Measurements from ENCODE around the gene B4GALT6.

Gene B4GALT6

GRCh38 chr18:31633392-31634330 is 50.7 kb downstream of the B4GALT6 start:
- DNase-seq (ENCODE audit: low read depth in 2 of 2) = no peak

- DNase-seq (ENCODE audit: low read depth in 2 of 2) = no peak
These were observed 52.0 kb downstream of the B4GALT6 start for GRCh38 chr18:31632356-31632755.

GRCh38 chr18:31631526-31631925 is 52.9 kb downstream of the B4GALT6 start:
- no peak for DNase-seq (ENCODE audit: low read depth in 2 of 2)

- no peak for DNase-seq (ENCODE audit: low read depth in 2 of 2)
These were observed 53.8 kb downstream of the B4GALT6 start for GRCh38 chr18:31630549-31630948.

GRCh38 chr18:31626409-31626808 is 58.0 kb downstream of the B4GALT6 start:
- no peak for DNase-seq (ENCODE audit: low read depth in 2 of 2)

- no peak for DNase-seq (ENCODE audit: low read depth in 2 of 2)
These were observed 59.3 kb downstream of the B4GALT6 start for GRCh38 chr18:31624892-31625640.

GRCh38 chr18:31619291-31619690 is 65.1 kb downstream of the B4GALT6 start:
- DNase-seq (ENCODE audit: low read depth in 2 of 2) = no peak

- no peak for DNase-seq (ENCODE audit: low read depth in 2 of 2)
These were observed 65.6 kb downstream of the B4GALT6 start for GRCh38 chr18:31618801-31619200.

GRCh38 chr18:31617031-31617717 is 67.2 kb downstream of the B4GALT6 start:
- DNase-seq (ENCODE audit: low read depth in 2 of 2) = no peak

GRCh38 chr18:31616586-31616985 is 67.8 kb downstream of the B4GALT6 start:
- DNase-seq (ENCODE audit: low read depth in 2 of 2) = no peak

GRCh38 chr18:31614044-31614443 is 70.3 kb downstream of the B4GALT6 start:
- no peak for DNase-seq (ENCODE audit: low read depth in 2 of 2)

- DNase-seq (ENCODE audit: low read depth in 2 of 2) = no peak
These were observed 72.3 kb downstream of the B4GALT6 start for GRCh38 chr18:31612124-31612523.

GRCh38 chr18:31611511-31611910 is 72.9 kb downstream of the B4GALT6 start:
- no peak for DNase-seq (ENCODE audit: low read depth in 2 of 2)

GRCh38 chr18:31610286-31611205 is 73.8 kb downstream of the B4GALT6 start:
- no peak for DNase-seq (ENCODE audit: low read depth in 2 of 2)

- DNase-seq (ENCODE audit: low read depth in 2 of 2) = no peak
These were observed 74.5 kb downstream of the B4GALT6 start for GRCh38 chr18:31609886-31610285.

- no peak for DNase-seq (ENCODE audit: low read depth in 2 of 2)
These were observed 77.0 kb downstream of the B4GALT6 start for GRCh38 chr18:31607384-31607783.

GRCh38 chr18:31606265-31606664 is 78.1 kb downstream of the B4GALT6 start:
- DNase-seq (ENCODE audit: low read depth in 2 of 2) = no peak

GRCh38 chr18:31603315-31603714 is 81.1 kb downstream of the B4GALT6 start:
- DNase-seq (ENCODE audit: low read depth in 2 of 2) = no peak

- no peak for DNase-seq (ENCODE audit: low read depth in 2 of 2)
These were observed 86.2 kb downstream of the B4GALT6 start for GRCh38 chr18:31598021-31598805.
